NCI-H1092 treated with DMSO at 0.1 percent for 48 hours (cell line): ENCODE data around the gene SOX9.
"Not testable (repeated sequence)": the region's sequence is repeated elsewhere in the genome, so short reads cannot be mapped to it uniquely, and the experiment has no call there.

Experiments used
- DNase-seq: peaks from one replicate; lab custom pipeline; 2025; lab: John Stamatoyannopoulos, UW

The SOX9 gene

GRCh38 chr17:72111336-72111923 lies 9.4 kb upstream of the SOX9 start:
- no peak for DNase-seq

- DNase-seq = not testable (repeated sequence)
Observed at GRCh38 chr17:72111926-72112325, 8.9 kb upstream of the SOX9 start.

GRCh38 chr17:72113751-72114150 lies 7.1 kb upstream of the SOX9 start:
- no peak for DNase-seq

GRCh38 chr17:72115781-72116525 lies 4.9 kb upstream of the SOX9 start:
- DNase-seq = no peak

- no peak for DNase-seq
Observed at GRCh38 chr17:72116661-72117521, 3.9 kb upstream of the SOX9 start.

- DNase-seq = no peak
Observed at GRCh38 chr17:72117535-72118334, 3.1 kb upstream of the SOX9 start.

GRCh38 chr17:72118335-72119076 lies 2.3 kb upstream of the SOX9 start:
- DNase-seq = peak; percentile 59

- DNase-seq = no peak
Observed at GRCh38 chr17:72119077-72119872, 1.5 kb upstream of the SOX9 start.

- peak; percentile 49 for DNase-seq
Observed at GRCh38 chr17:72119873-72120641, 763 bp upstream of the SOX9 start.

- peak; percentile 43 for DNase-seq
Observed at GRCh38 chr17:72121164-72122009, 567 bp downstream of the SOX9 start.

GRCh38 chr17:72122010-72122764 lies 1.4 kb downstream of the SOX9 start:
- DNase-seq = no peak

GRCh38 chr17:72122765-72123529 lies 2.1 kb downstream of the SOX9 start:
- no peak for DNase-seq

GRCh38 chr17:72123530-72124437 lies 3.0 kb downstream of the SOX9 start:
- no peak for DNase-seq

- DNase-seq = no peak
Observed at GRCh38 chr17:72124438-72124775, 3.6 kb downstream of the SOX9 start.

- DNase-seq = no peak
Observed at GRCh38 chr17:72125226-72125651, 4.4 kb downstream of the SOX9 start.

GRCh38 chr17:72125742-72126141 lies 4.9 kb downstream of the SOX9 start:
- DNase-seq = no peak
